ENCODE results near the gene TUBB6.

The TUBB6 gene

DNA sequence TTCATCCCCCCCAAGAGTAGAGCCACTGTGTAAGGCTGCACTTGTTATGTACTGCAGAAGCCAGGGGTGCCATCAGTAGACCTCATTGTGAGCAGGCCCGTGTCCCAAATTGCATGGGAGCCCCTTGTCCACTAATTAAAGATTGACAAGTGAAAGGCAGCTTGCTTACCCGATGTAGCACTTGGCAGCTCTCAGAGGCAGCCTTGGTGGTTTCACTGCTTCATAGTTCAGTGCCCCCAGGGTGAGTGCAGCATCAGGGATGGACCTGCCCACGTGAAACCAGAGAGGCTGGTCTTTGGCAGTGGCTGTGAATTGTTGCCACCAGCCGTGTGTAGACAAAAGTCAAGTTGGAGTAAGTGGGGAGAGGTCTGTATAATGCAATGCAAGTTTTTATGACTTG is 13.3 kb downstream of the TUBB6 start:
- Histone ChIP-seq H3K27ac (replicated peaks) (no peak overlapping the region), H3K27me3 (ENCODE audit: insufficient read depth, poor library complexity, severe bottlenecking) (no peaks in the 10 kb centered on the region), H3K4me3 (replicated peaks; ENCODE audit: insufficient read depth, low read length) (no peak overlapping the region)
- TF ChIP-seq, protein P1, sequence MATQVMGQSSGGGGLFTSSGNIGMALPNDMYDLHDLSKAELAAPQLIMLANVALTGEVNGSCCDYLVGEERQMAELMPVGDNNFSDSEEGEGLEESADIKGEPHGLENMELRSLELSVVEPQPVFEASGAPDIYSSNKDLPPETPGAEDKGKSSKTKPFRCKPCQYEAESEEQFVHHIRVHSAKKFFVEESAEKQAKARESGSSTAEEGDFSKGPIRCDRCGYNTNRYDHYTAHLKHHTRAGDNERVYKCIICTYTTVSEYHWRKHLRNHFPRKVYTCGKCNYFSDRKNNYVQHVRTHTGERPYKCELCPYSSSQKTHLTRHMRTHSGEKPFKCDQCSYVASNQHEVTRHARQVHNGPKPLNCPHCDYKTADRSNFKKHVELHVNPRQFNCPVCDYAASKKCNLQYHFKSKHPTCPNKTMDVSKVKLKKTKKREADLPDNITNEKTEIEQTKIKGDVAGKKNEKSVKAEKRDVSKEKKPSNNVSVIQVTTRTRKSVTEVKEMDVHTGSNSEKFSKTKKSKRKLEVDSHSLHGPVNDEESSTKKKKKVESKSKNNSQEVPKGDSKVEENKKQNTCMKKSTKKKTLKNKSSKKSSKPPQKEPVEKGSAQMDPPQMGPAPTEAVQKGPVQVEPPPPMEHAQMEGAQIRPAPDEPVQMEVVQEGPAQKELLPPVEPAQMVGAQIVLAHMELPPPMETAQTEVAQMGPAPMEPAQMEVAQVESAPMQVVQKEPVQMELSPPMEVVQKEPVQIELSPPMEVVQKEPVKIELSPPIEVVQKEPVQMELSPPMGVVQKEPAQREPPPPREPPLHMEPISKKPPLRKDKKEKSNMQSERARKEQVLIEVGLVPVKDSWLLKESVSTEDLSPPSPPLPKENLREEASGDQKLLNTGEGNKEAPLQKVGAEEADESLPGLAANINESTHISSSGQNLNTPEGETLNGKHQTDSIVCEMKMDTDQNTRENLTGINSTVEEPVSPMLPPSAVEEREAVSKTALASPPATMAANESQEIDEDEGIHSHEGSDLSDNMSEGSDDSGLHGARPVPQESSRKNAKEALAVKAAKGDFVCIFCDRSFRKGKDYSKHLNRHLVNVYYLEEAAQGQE (IDR thresholded peaks at IDR 0.05; ENCODE audit: insufficient replicate concordance, low read depth) = no peak
- no peak for TF ChIP-seq SPI1 (IDR thresholded peaks at IDR 0.05; ENCODE audit: borderline replicate concordance, low read depth)
- DNase-seq (ENCODE audit: low read depth in 1 of 2, low spot score in 1 of 2) = no peak

DNA sequence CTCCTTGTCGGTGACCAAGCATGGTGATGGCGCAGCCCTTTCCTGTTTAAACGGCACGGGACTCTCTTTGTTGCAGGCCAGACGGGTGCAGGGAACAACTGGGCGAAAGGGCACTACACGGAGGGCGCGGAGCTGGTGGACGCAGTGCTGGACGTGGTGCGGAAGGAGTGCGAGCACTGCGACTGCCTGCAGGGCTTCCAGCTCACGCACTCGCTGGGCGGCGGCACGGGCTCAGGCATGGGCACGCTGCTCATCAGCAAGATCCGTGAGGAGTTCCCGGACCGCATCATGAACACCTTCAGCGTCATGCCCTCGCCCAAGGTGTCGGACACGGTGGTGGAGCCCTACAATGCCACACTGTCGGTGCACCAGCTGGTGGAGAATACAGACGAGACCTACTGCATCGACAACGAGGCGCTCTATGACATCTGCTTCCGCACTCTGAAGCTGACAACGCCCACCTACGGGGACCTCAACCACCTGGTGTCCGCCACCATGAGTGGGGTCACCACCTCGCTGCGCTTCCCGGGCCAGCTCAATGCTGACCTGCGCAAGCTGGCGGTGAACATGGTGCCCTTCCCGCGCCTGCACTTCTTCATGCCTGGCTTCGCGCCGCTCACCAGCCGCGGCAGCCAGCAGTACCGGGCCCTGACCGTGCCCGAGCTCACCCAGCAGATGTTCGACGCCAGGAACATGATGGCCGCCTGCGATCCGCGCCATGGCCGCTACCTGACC is 17.1 kb downstream of the TUBB6 start:
- Histone ChIP-seq H3K27me3 (ENCODE audit: insufficient read depth, poor library complexity, severe bottlenecking) (no peaks in the 10 kb centered on the region), H3K27ac (replicated peaks) (no peak overlapping the region), H3K4me3 (replicated peaks; ENCODE audit: insufficient read depth, low read length) (no peak overlapping the region)
- TF ChIP-seq, protein P2, sequence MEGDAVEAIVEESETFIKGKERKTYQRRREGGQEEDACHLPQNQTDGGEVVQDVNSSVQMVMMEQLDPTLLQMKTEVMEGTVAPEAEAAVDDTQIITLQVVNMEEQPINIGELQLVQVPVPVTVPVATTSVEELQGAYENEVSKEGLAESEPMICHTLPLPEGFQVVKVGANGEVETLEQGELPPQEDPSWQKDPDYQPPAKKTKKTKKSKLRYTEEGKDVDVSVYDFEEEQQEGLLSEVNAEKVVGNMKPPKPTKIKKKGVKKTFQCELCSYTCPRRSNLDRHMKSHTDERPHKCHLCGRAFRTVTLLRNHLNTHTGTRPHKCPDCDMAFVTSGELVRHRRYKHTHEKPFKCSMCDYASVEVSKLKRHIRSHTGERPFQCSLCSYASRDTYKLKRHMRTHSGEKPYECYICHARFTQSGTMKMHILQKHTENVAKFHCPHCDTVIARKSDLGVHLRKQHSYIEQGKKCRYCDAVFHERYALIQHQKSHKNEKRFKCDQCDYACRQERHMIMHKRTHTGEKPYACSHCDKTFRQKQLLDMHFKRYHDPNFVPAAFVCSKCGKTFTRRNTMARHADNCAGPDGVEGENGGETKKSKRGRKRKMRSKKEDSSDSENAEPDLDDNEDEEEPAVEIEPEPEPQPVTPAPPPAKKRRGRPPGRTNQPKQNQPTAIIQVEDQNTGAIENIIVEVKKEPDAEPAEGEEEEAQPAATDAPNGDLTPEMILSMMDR (IDR thresholded peaks at IDR 0.05; ENCODE audit: insufficient read depth, low read length) = no peak
- TF ChIP-seq POLR2AphosphoS5 (IDR thresholded peaks at IDR 0.05; ENCODE audit: low read depth) (no peak), SPI1 (IDR thresholded peaks at IDR 0.05; ENCODE audit: borderline replicate concordance, low read depth) (no peak), GABPA (IDR thresholded peaks at IDR 0.05; ENCODE audit: low read depth) (no peak)
- TF ChIP-seq, protein P1 (IDR thresholded peaks at IDR 0.05; ENCODE audit: insufficient replicate concordance, low read depth) = no peak
- DNase-seq (ENCODE audit: low read depth in 1 of 2, low spot score in 1 of 2) = no peak

DNA sequence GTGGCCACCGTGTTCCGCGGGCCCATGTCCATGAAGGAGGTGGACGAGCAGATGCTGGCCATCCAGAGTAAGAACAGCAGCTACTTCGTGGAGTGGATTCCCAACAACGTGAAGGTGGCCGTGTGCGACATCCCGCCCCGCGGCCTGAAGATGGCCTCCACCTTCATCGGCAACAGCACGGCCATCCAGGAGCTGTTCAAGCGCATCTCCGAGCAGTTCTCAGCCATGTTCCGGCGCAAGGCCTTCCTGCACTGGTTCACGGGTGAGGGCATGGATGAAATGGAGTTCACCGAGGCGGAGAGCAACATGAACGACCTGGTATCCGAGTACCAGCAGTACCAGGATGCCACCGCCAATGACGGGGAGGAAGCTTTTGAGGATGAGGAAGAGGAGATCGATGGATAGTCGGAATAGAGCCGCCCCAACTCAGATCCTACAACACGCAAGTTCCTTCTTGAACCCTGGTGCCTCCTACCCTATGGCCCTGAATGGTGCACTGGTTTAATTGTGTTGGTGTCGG is 17.7 kb downstream of the TUBB6 start:
- no peak overlapping the region for H3K27ac ChIP-seq (replicated peaks)
- no peak overlapping the region for H3K4me3 ChIP-seq (replicated peaks; ENCODE audit: insufficient read depth, low read length)
- TF ChIP-seq POLR2AphosphoS5 (IDR thresholded peaks at IDR 0.05; ENCODE audit: low read depth) (no peak), GABPA (IDR thresholded peaks at IDR 0.05; ENCODE audit: low read depth) (no peak), SPI1 (IDR thresholded peaks at IDR 0.05; ENCODE audit: borderline replicate concordance, low read depth) (no peak)
- TF ChIP-seq, protein P2 (IDR thresholded peaks at IDR 0.05; ENCODE audit: insufficient read depth, low read length) = no peak
- TF ChIP-seq, protein P1 (IDR thresholded peaks at IDR 0.05; ENCODE audit: insufficient replicate concordance, low read depth) = no peak
- DNase-seq (ENCODE audit: low read depth in 1 of 2, low spot score in 1 of 2) = no peak
- no peaks in the 10 kb centered on the region for H3K27me3 ChIP-seq (ENCODE audit: insufficient read depth, poor library complexity, severe bottlenecking)

Data from HL-60 (cell line).